Mesenchymal stem cell (in vitro differentiated cells and primary cell): ENCODE measurements around the gene COQ10A.

Experiments
- DNase-seq: peaks from one replicate; pipeline ENCODE4 v3.0.0-alpha.2; 2013
- H2AFZ ChIP-seq: one replicate; pipeline ENCODE4 v1.6.1; 2013; ENCODE audit warnings: low read depth, mild to moderate bottlenecking, control low read depth, inconsistent platforms, low read length, moderate library complexity
- H2AK5ac ChIP-seq: 2 replicates; pipeline ENCODE4 v1.6.1; 2013; ENCODE audit warnings: low read length, moderate library complexity, mild to moderate bottlenecking, inconsistent platforms; ENCODE audit not compliant: severe bottlenecking
- H2BK120ac ChIP-seq: one replicate; pipeline ENCODE4 v1.6.1; 2013; ENCODE audit warnings: low read depth, mild to moderate bottlenecking, inconsistent platforms, low read length, moderate library complexity
- H2BK12ac ChIP-seq, 2 experiments: one replicate each; pipeline ENCODE4 v1.6.1; 2013; ENCODE audit warnings: inconsistent platforms in 2 of 2, low read length in 2 of 2, mild to moderate bottlenecking in 2 of 2, moderate library complexity in 2 of 2, control low read depth in 1 of 2
- H2BK15ac ChIP-seq: one replicate; pipeline ENCODE4 v1.6.1; 2013; ENCODE audit warnings: mild to moderate bottlenecking, low read depth, inconsistent platforms; ENCODE audit not compliant: poor library complexity, severe bottlenecking
- H2BK5ac ChIP-seq: 2 replicates; pipeline ENCODE4 v1.6.1; 2013; ENCODE audit warnings: low read depth, mild to moderate bottlenecking, low read length, control low read depth, inconsistent platforms; ENCODE audit not compliant: poor library complexity, severe bottlenecking
- H3K14ac ChIP-seq, 2 experiments: one replicate each; pipeline ENCODE4 v1.6.1; 2013; ENCODE audit warnings: inconsistent platforms in 2 of 2, low read length in 2 of 2, control low read depth in 1 of 2, mild to moderate bottlenecking in 1 of 2, moderate library complexity in 1 of 2
- H3K18ac ChIP-seq, 2 experiments: one replicate each; pipeline ENCODE4 v1.6.1; 2013; ENCODE audit warnings: inconsistent platforms in 2 of 2, low read length in 2 of 2, control low read depth in 1 of 2, low read depth in 1 of 2, mild to moderate bottlenecking in 1 of 2
- H3K23ac ChIP-seq, 2 experiments: one replicate each; pipeline ENCODE4 v1.6.1; 2013; ENCODE audit warnings: inconsistent platforms in 2 of 2, low read length in 2 of 2, mild to moderate bottlenecking in 2 of 2, moderate library complexity in 2 of 2, control low read depth in 1 of 2
- H3K27ac ChIP-seq: 2 replicates; pipeline ENCODE4 v1.5.1; 2013; ENCODE audit warnings: mild to moderate bottlenecking, moderate library complexity, low read length, control low read depth, inconsistent platforms; ENCODE audit not compliant: poor library complexity, severe bottlenecking
- H3K27me3 ChIP-seq, 2 experiments: 2 replicates each; pipeline versions ENCODE4 v1.6.1 to v1.7.0; 2013; ENCODE audit warnings: low read length in 2 of 2, mild to moderate bottlenecking in 2 of 2, moderate library complexity in 2 of 2, control low read depth in 1 of 2, inconsistent platforms in 1 of 2; ENCODE audit not compliant: control insufficient read depth in 1 of 2, insufficient read depth in 1 of 2
- H3K36me3 ChIP-seq, 2 experiments: 2 replicates each; pipeline versions ENCODE4 v1.6.1 to v1.7.0; 2013; ENCODE audit warnings: low read length in 2 of 2, control low read depth in 1 of 2, inconsistent platforms in 1 of 2, low read depth in 1 of 2, mild to moderate bottlenecking in 1 of 2; ENCODE audit not compliant: insufficient read depth in 2 of 2, control insufficient read depth in 1 of 2
- H3K4ac ChIP-seq, 2 experiments: one replicate each; pipeline ENCODE4 v1.6.1; 2013; ENCODE audit warnings: inconsistent platforms in 2 of 2, low read length in 2 of 2, mild to moderate bottlenecking in 2 of 2, moderate library complexity in 2 of 2, control low read depth in 1 of 2, low read depth in 1 of 2
- H3K4me1 ChIP-seq: 2 replicates; pipeline ENCODE4 v1.6.1; 2013; ENCODE audit warnings: low read depth, low read length, control low read depth; ENCODE audit not compliant: control insufficient read depth, insufficient read depth
- H3K4me2 ChIP-seq: 2 replicates; pipeline ENCODE4 v1.6.1; 2013; ENCODE audit warnings: low read length, mild to moderate bottlenecking, inconsistent platforms; ENCODE audit not compliant: poor library complexity, severe bottlenecking
- H3K4me3 ChIP-seq, 2 experiments: 2 replicates each; pipeline versions ENCODE4 v1.5.1 to v1.7.0; 2013; ENCODE audit warnings: low read length in 2 of 2, mild to moderate bottlenecking in 2 of 2, control low read depth in 1 of 2, low read depth in 1 of 2; ENCODE audit not compliant: insufficient read depth in 1 of 2
- H3K79me1 ChIP-seq: replicated peaks from 2 replicates; pipeline ENCODE4 v1.6.1; 2013; ENCODE audit warnings: mild to moderate bottlenecking, control low read depth, low read length, inconsistent platforms; ENCODE audit not compliant: poor library complexity, severe bottlenecking
- H3K9ac ChIP-seq: 2 replicates; pipeline ENCODE4 v1.7.0; 2013; ENCODE audit warnings: mild to moderate bottlenecking, low read length, moderate library complexity
- H3K9me3 ChIP-seq: 2 replicates; pipeline ENCODE4 v1.7.0; 2013; ENCODE audit warnings: mild to moderate bottlenecking, low read length; ENCODE audit not compliant: control insufficient read depth
- H4K8ac ChIP-seq: one replicate; pipeline ENCODE4 v1.6.1; 2013; ENCODE audit warnings: inconsistent platforms, mild to moderate bottlenecking, low read length, moderate library complexity
- H4K91ac ChIP-seq: one replicate; pipeline ENCODE4 v1.6.1; 2013; ENCODE audit warnings: mild to moderate bottlenecking, low read length, inconsistent platforms
- WGBS: methylation state at CpG from one replicate; pipeline ENCODE4 v1.1.7; 2013; ENCODE audit warnings: mixed read lengths; 5-methylcytosine and 5-hydroxymethylcytosine counted together

The COQ10A gene

GRCh38 chr12:56311003-56311402, 44.3 kb downstream of the COQ10A start:
- no peak overlapping the region for H3K27ac ChIP-seq
- no peak overlapping the region for H4K91ac ChIP-seq
- H3K36me3 ChIP-seq, result peaks cover 34 to 59% of the 10 kb centered on the region in 2 experiments
- no peak overlapping the region for H3K14ac ChIP-seq
- no peak overlapping the region for H3K9ac ChIP-seq
- peaks cover 8% of the 10 kb centered on the region for H3K4me1 ChIP-seq
- no peak overlapping the region for H2AK5ac ChIP-seq
- H3K9me3 ChIP-seq, result no peaks in the 10 kb centered on the region
- no peak overlapping the region for H3K4me2 ChIP-seq
- no peak overlapping the region for H2BK5ac ChIP-seq
- H2BK15ac ChIP-seq, result no peak overlapping the region
- H3K4me3 ChIP-seq, result no peak overlapping the region
- no peak overlapping the region for H3K23ac ChIP-seq
- H2BK12ac ChIP-seq, result no peak overlapping the region
- no peak for DNase-seq
- H3K79me1 ChIP-seq, result peaks cover 15% of the 10 kb centered on the region
- no peaks in the 10 kb centered on the region for H3K27me3 ChIP-seq
- no peak overlapping the region for H2BK120ac ChIP-seq
- no peak overlapping the region for H2AFZ ChIP-seq
- H3K4ac ChIP-seq, result no peak overlapping the region
- no peak overlapping the region for H3K18ac ChIP-seq
- no peak overlapping the region for H4K8ac ChIP-seq
- WGBS, result 95% methylated on average over 12 of the region's 12 CpGs

- peaks cover 11% of the 10 kb centered on the region for H3K79me1 ChIP-seq
- H4K8ac ChIP-seq, result peak overlapping the region; percentile 85
- peak overlapping the region; percentile 86 for H2AK5ac ChIP-seq
- peak overlapping the region; percentile 62 for H2BK120ac ChIP-seq
- peak overlapping the region; percentile 91 to 100 for H3K4me3 ChIP-seq
- WGBS, result 6% methylated on average over 11 of the region's 11 CpGs
- no peaks in the 10 kb centered on the region for H3K9me3 ChIP-seq
- peak overlapping the region; percentile 56 to 91 for H3K18ac ChIP-seq
- peak overlapping the region in 1 of 2 experiments; percentile 91 for H3K14ac ChIP-seq
- no peak for DNase-seq
- H3K36me3 ChIP-seq, result peaks cover 33 to 40% of the 10 kb centered on the region in 2 experiments
- peak overlapping the region; percentile 95 for H4K91ac ChIP-seq
- peak overlapping the region; percentile 6 to 22 for H3K23ac ChIP-seq
- peak overlapping the region; percentile 66 to 86 for H2BK12ac ChIP-seq
- peak overlapping the region; percentile 91 for H3K27ac ChIP-seq
- H3K27me3 ChIP-seq, result no peaks in the 10 kb centered on the region
- H3K4ac ChIP-seq, result peak overlapping the region; percentile 46 to 90
- H3K9ac ChIP-seq, result peak overlapping the region; percentile 96
- H2BK5ac ChIP-seq, result peak overlapping the region; percentile 48
- H2AFZ ChIP-seq, result peak overlapping the region; percentile 60
- H3K4me1 ChIP-seq, result peaks cover 6% of the 10 kb centered on the region
- peak overlapping the region; percentile 13 for H2BK15ac ChIP-seq
- H3K4me2 ChIP-seq, result peak overlapping the region; percentile 88
Observed at GRCh38 chr12:56315249-56315621, 48.5 kb downstream of the COQ10A start.

DNA sequence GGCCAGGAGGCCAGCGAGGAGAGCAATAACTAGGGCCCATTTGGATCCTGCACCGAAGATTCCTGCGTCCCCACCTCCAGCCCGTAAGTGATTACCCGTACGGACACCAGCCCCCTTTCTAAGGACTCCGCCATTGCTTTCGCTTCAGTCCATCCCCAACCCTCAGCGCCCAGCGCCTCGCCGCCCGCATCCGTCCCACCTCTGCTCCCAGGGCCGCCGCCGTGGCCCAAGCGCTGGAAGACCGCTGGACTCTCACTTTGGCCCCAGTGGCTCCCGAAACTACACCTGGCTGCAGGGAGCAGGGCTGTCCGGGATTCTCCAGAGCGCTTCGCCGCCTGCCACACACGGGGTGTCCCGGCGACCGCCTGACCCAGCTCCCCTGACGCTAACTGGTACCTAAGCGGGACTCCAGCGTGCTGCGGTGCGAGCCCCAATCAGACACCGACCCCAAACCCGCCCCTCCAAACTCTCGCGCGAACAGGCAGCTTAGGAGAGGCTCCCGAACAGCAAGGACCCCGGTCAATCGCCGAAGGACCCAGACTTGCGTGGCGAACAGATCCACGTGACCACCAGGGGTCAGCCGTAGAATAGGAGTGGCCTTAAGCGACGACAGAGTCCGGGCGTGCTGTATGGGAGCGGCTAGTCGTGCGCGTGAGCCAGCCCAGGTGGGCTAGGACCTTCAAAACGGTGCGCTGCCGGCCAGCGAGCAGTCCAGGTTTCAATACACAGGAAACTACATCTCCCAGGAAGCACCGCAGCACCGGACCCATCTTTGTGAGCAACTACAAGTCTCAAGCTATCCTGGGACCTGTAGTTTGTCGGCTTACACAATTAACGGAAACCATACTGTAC, 49.1 kb downstream of the COQ10A start, which contains the start of gene CNPY2:
Gene CNPY2, minus strand, starts transcription at position 367 of the 852 bp plus-strand sequence. CDS start 771 bp downstream, outside the sequence.
- Histone ChIP-seq H4K91ac (peak within 1 kb of the TSS; percentile 95), H3K14ac (peak within 1 kb of the TSS in 1 of 2 experiments; percentile 95), H3K4me1 (peaks cover 6% of the 10 kb centered on the region), H2BK120ac (peak within 1 kb of the TSS; percentile 62), H3K4me2 (peak within 1 kb of the TSS; percentile 88), H2BK12ac (peak within 1 kb of the TSS; percentile 66 to 86), H3K36me3 (peaks cover 31 to 34% of the 10 kb centered on the region in 2 experiments), H3K4ac (peak within 1 kb of the TSS; percentile 86 to 90), H3K4me3 (peak within 1 kb of the TSS; percentile 91 to 100), H3K9me3 (no peaks in the 10 kb centered on the region), H4K8ac (peak within 1 kb of the TSS; percentile 93), H3K27me3 (no peaks in the 10 kb centered on the region), H3K23ac (peak within 1 kb of the TSS; percentile 22 to 92), H2BK15ac (peak within 1 kb of the TSS; percentile 13), H3K18ac (peak within 1 kb of the TSS; percentile 96 to 99), H2BK5ac (peak within 1 kb of the TSS; percentile 48), H3K79me1 (peaks cover 11% of the 10 kb centered on the region), H2AFZ (peak within 1 kb of the TSS; percentile 96), H2AK5ac (peak within 1 kb of the TSS; percentile 86), H3K9ac (peak within 1 kb of the TSS; percentile 96), H3K27ac (peak within 1 kb of the TSS; percentile 91)
- WGBS, result under 1% methylated on average over 62 of the region's 62 CpGs
- DNase-seq, result peak; percentile 98

- Histone ChIP-seq H3K4me3 (no peak overlapping the region), H3K23ac (no peak overlapping the region), H3K36me3 (peaks cover 24 to 32% of the 10 kb centered on the region in 2 experiments), H2BK15ac (no peak overlapping the region), H3K27ac (no peak overlapping the region), H3K27me3 (no peaks in the 10 kb centered on the region), H3K4me2 (no peak overlapping the region), H3K79me1 (peaks cover 9% of the 10 kb centered on the region), H3K9me3 (no peaks in the 10 kb centered on the region), H4K8ac (no peak overlapping the region), H4K91ac (no peak overlapping the region), H2AK5ac (no peak overlapping the region), H3K4me1 (peaks cover 6% of the 10 kb centered on the region), H2BK12ac (no peak overlapping the region), H3K18ac (no peak overlapping the region), H2BK120ac (no peak overlapping the region), H2AFZ (no peak overlapping the region), H3K14ac (no peak overlapping the region), H3K9ac (no peak overlapping the region), H2BK5ac (no peak overlapping the region), H3K4ac (no peak overlapping the region)
- DNase-seq, result no peak
- WGBS, result 86% methylated on average over 3 of the region's 3 CpGs
Observed at GRCh38 chr12:56317675-56318074, 50.9 kb downstream of the COQ10A start.
